ENCODE results near the gene USP6NL. TPM values are rescaled to one million over a fixed set of nuclear protein-coding genes. Genes with fewer than 3 reads are reported as not detected.

The USP6NL gene
- 54.3 and 63.9 TPM in 2 replicates for total RNA-seq (2014; rRNA removed; shearing (Covaris generic); ENCODE audit: low replicate concordance)

GRCh38 chr10:11611248-11612020, at the start of gene USP6NL:
Gene USP6NL, minus strand, starts transcription at chr10:11611650. Its CDS starts 14,016 bp downstream, at chr10:11597634.
- Histone ChIP-seq H3K79me2 (ENCODE audit: low read length) (peaks cover 45% of the 10 kb centered on the region), H4K20me1 (ENCODE audit: insufficient read depth, low read depth, low read length) (no peaks in the 10 kb centered on the region), H3K9ac (ENCODE audit: low read length) (peak within 1 kb of the TSS; percentile 90), H3K36me3 (ENCODE audit: insufficient read depth, low read length) (no peaks in the 10 kb centered on the region), H3K9me2 (replicated peaks; ENCODE audit: insufficient read depth, low read length) (no peaks in the 10 kb centered on the region), H2AFZ (ENCODE audit: low read length) (no peak within 1 kb of the TSS; the same call in 1 of the 2 replicates), H3K27me3 (ENCODE audit: low read length) (no peaks in the 10 kb centered on the region), H3K4me1 (ENCODE audit: low read length) (peaks cover 50% of the 10 kb centered on the region), H3K9me3 (ENCODE audit: low read length) (no peaks in the 10 kb centered on the region), H3K4me3 (ENCODE audit: low read length) (peak within 1 kb of the TSS; percentile 84), H3K27ac (ENCODE audit: low read length) (peak within 1 kb of the TSS; percentile 95), H3K4me2 (ENCODE audit: low read depth, low read length, poor library complexity, severe bottlenecking) (peak within 1 kb of the TSS; percentile 81)
- peak; percentile 93 for DNase-seq

GRCh38 chr10:11658801-11659368, 47.4 kb upstream of the USP6NL start:
- no peaks in the 10 kb centered on the region for H3K36me3 ChIP-seq (ENCODE audit: insufficient read depth, low read length)

GRCh38 chr10:11655836-11656235, 44.4 kb upstream of the USP6NL start:
- Histone ChIP-seq H3K9ac (ENCODE audit: low read length) (no peak overlapping the region), H3K4me1 (ENCODE audit: low read length) (peaks cover 4% of the 10 kb centered on the region), H2AFZ (ENCODE audit: low read length) (no peak overlapping the region), H3K27ac (ENCODE audit: low read length) (no peak overlapping the region), H3K9me2 (replicated peaks; ENCODE audit: insufficient read depth, low read length) (no peaks in the 10 kb centered on the region), H3K36me3 (ENCODE audit: insufficient read depth, low read length) (no peaks in the 10 kb centered on the region), H3K9me3 (ENCODE audit: low read length) (no peaks in the 10 kb centered on the region), H3K4me2 (ENCODE audit: low read depth, low read length, poor library complexity, severe bottlenecking) (no peak overlapping the region), H3K79me2 (ENCODE audit: low read length) (no peaks in the 10 kb centered on the region), H4K20me1 (ENCODE audit: insufficient read depth, low read depth, low read length) (no peaks in the 10 kb centered on the region), H3K27me3 (ENCODE audit: low read length) (no peaks in the 10 kb centered on the region), H3K4me3 (ENCODE audit: low read length) (no peak overlapping the region)
- no peak for DNase-seq

More at GRCh38 chr10:11658801-11659368, 47.4 kb upstream of the USP6NL start:
- Histone ChIP-seq H3K4me2 (ENCODE audit: low read depth, low read length, poor library complexity, severe bottlenecking) (no peak overlapping the region), H2AFZ (ENCODE audit: low read length) (no peak overlapping the region), H3K79me2 (ENCODE audit: low read length) (no peaks in the 10 kb centered on the region), H3K9ac (ENCODE audit: low read length) (no peak overlapping the region), H3K9me2 (replicated peaks; ENCODE audit: insufficient read depth, low read length) (no peaks in the 10 kb centered on the region), H3K27ac (ENCODE audit: low read length) (no peak overlapping the region), H3K4me3 (ENCODE audit: low read length) (no peak overlapping the region), H3K27me3 (ENCODE audit: low read length) (no peaks in the 10 kb centered on the region), H3K4me1 (ENCODE audit: low read length) (peaks cover 24% of the 10 kb centered on the region), H3K9me3 (ENCODE audit: low read length) (no peaks in the 10 kb centered on the region), H4K20me1 (ENCODE audit: insufficient read depth, low read depth, low read length) (no peaks in the 10 kb centered on the region)
- no peak for DNase-seq

GRCh38 chr10:11654659-11655058, 43.2 kb upstream of the USP6NL start:
- Histone ChIP-seq H3K36me3 (ENCODE audit: insufficient read depth, low read length) (no peaks in the 10 kb centered on the region), H3K9me2 (replicated peaks; ENCODE audit: insufficient read depth, low read length) (no peaks in the 10 kb centered on the region), H3K27me3 (ENCODE audit: low read length) (no peaks in the 10 kb centered on the region), H3K9me3 (ENCODE audit: low read length) (no peaks in the 10 kb centered on the region), H3K4me1 (ENCODE audit: low read length) (peaks cover 4% of the 10 kb centered on the region), H2AFZ (ENCODE audit: low read length) (no peak overlapping the region), H3K27ac (ENCODE audit: low read length) (no peak overlapping the region), H3K4me3 (ENCODE audit: low read length) (no peak overlapping the region), H3K79me2 (ENCODE audit: low read length) (no peaks in the 10 kb centered on the region), H3K9ac (ENCODE audit: low read length) (no peak overlapping the region), H3K4me2 (ENCODE audit: low read depth, low read length, poor library complexity, severe bottlenecking) (no peak overlapping the region), H4K20me1 (ENCODE audit: insufficient read depth, low read depth, low read length) (no peaks in the 10 kb centered on the region)
- DNase-seq, result no peak

- Histone ChIP-seq H3K9me2 (replicated peaks; ENCODE audit: insufficient read depth, low read length) (no peaks in the 10 kb centered on the region), H3K27ac (ENCODE audit: low read length) (no peak overlapping the region), H3K27me3 (ENCODE audit: low read length) (no peaks in the 10 kb centered on the region), H2AFZ (ENCODE audit: low read length) (no peak overlapping the region), H3K36me3 (ENCODE audit: insufficient read depth, low read length) (no peaks in the 10 kb centered on the region), H3K79me2 (ENCODE audit: low read length) (no peaks in the 10 kb centered on the region), H3K4me3 (ENCODE audit: low read length) (no peak overlapping the region), H4K20me1 (ENCODE audit: insufficient read depth, low read depth, low read length) (no peaks in the 10 kb centered on the region), H3K4me1 (ENCODE audit: low read length) (peaks cover 4% of the 10 kb centered on the region), H3K4me2 (ENCODE audit: low read depth, low read length, poor library complexity, severe bottlenecking) (no peak overlapping the region), H3K9me3 (ENCODE audit: low read length) (no peaks in the 10 kb centered on the region), H3K9ac (ENCODE audit: low read length) (no peak overlapping the region)
- DNase-seq, result no peak
Observed at GRCh38 chr10:11653758-11654471, 42.5 kb upstream of the USP6NL start.

GRCh38 chr10:11647676-11648075, 36.2 kb upstream of the USP6NL start:
- Histone ChIP-seq H3K36me3 (ENCODE audit: insufficient read depth, low read length) (no peaks in the 10 kb centered on the region), H3K79me2 (ENCODE audit: low read length) (no peaks in the 10 kb centered on the region)

GRCh38 chr10:11646450-11646849, 35.0 kb upstream of the USP6NL start:
- Histone ChIP-seq H3K27me3 (ENCODE audit: low read length) (no peaks in the 10 kb centered on the region), H3K4me3 (ENCODE audit: low read length) (0 out of 2 replicates have a peak overlapping the region, but pooled peaks have one; percentile 4), H3K4me1 (ENCODE audit: low read length) (peaks cover 22% of the 10 kb centered on the region), H4K20me1 (ENCODE audit: insufficient read depth, low read depth, low read length) (no peaks in the 10 kb centered on the region), H3K36me3 (ENCODE audit: insufficient read depth, low read length) (no peaks in the 10 kb centered on the region), H3K27ac (ENCODE audit: low read length) (no peak overlapping the region), H3K4me2 (ENCODE audit: low read depth, low read length, poor library complexity, severe bottlenecking) (peak overlapping the region; percentile 52), H3K9ac (ENCODE audit: low read length) (peak overlapping the region; percentile 17), H3K9me2 (replicated peaks; ENCODE audit: insufficient read depth, low read length) (no peaks in the 10 kb centered on the region), H3K9me3 (ENCODE audit: low read length) (no peaks in the 10 kb centered on the region), H2AFZ (ENCODE audit: low read length) (peak overlapping the region; percentile 73), H3K79me2 (ENCODE audit: low read length) (no peaks in the 10 kb centered on the region)
- peak; percentile 64 for DNase-seq

More at GRCh38 chr10:11647676-11648075, 36.2 kb upstream of the USP6NL start:
- Histone ChIP-seq H3K9ac (ENCODE audit: low read length) (no peak overlapping the region), H3K4me3 (ENCODE audit: low read length) (no peak overlapping the region), H3K4me2 (ENCODE audit: low read depth, low read length, poor library complexity, severe bottlenecking) (no peak overlapping the region), H3K9me3 (ENCODE audit: low read length) (no peaks in the 10 kb centered on the region), H3K9me2 (replicated peaks; ENCODE audit: insufficient read depth, low read length) (no peaks in the 10 kb centered on the region), H2AFZ (ENCODE audit: low read length) (no peak overlapping the region), H4K20me1 (ENCODE audit: insufficient read depth, low read depth, low read length) (no peaks in the 10 kb centered on the region), H3K27ac (ENCODE audit: low read length) (no peak overlapping the region), H3K4me1 (ENCODE audit: low read length) (peaks cover 15% of the 10 kb centered on the region), H3K27me3 (ENCODE audit: low read length) (no peaks in the 10 kb centered on the region)
- no peak for DNase-seq

- Histone ChIP-seq H3K4me1 (ENCODE audit: low read length) (peaks cover 36% of the 10 kb centered on the region), H2AFZ (ENCODE audit: low read length) (no peak overlapping the region), H3K36me3 (ENCODE audit: insufficient read depth, low read length) (no peaks in the 10 kb centered on the region), H4K20me1 (ENCODE audit: insufficient read depth, low read depth, low read length) (no peaks in the 10 kb centered on the region), H3K4me3 (ENCODE audit: low read length) (no peak overlapping the region), H3K9me2 (replicated peaks; ENCODE audit: insufficient read depth, low read length) (no peaks in the 10 kb centered on the region), H3K79me2 (ENCODE audit: low read length) (no peaks in the 10 kb centered on the region), H3K4me2 (ENCODE audit: low read depth, low read length, poor library complexity, severe bottlenecking) (no peak overlapping the region), H3K27ac (ENCODE audit: low read length) (no peak overlapping the region), H3K9me3 (ENCODE audit: low read length) (no peaks in the 10 kb centered on the region), H3K9ac (ENCODE audit: low read length) (no peak overlapping the region), H3K27me3 (ENCODE audit: low read length) (no peaks in the 10 kb centered on the region)
- DNase-seq, result no peak
Observed at GRCh38 chr10:11643039-11643438, 31.6 kb upstream of the USP6NL start.

Data from Karpas-422 (cell line).